H1 (cell line): ENCODE data around the gene LARGE2. TPM values are rescaled to one million over a fixed set of nuclear protein-coding genes. Genes with fewer than 3 reads are reported as not detected.

Experiments used
- CTCF ChIA-PET: fragments of 300-600 bp; sonication (Branson Sonifier 250); formaldehyde crosslinking; loops from one replicate; lab custom pipeline; 2021; ENCODE audit not compliant: partially characterized antibody; lab: Charles Lee
- POLR2A ChIA-PET: fragments of 300-600 bp; sonication (Branson Sonifier 250); formaldehyde crosslinking; loops from one replicate; lab custom pipeline; 2021; ENCODE audit warnings: inconsistent platforms; ENCODE audit not compliant: partially characterized antibody; lab: Charles Lee
- DNase-seq, 2 experiments: peaks; one replicate each; pipeline versions ENCODE4 v3.0.0 to v3.0.0-alpha.2; 2010 to 2022; ENCODE audit warnings: low spot score in 2 of 2, low read depth in 1 of 2, mixed read lengths in 1 of 2
- FAIRE-seq: peaks from 2 replicates; lab custom pipeline; 2011; peaks lifted over from hg19 to GRCh38; lab: Jason Lieb, UNC
- H2AFZ ChIP-seq: 2 replicates; pipeline ENCODE4 v1.8.1; 2012; ENCODE audit warnings: low read length, inconsistent platforms
- H2AK5ac ChIP-seq: 2 replicates; pipeline ENCODE4 v1.6.1; 2013; ENCODE audit warnings: low read depth, low read length
- H2BK120ac ChIP-seq: replicated peaks from 2 replicates; pipeline ENCODE3; 2013; ENCODE audit warnings: low read depth, low read length, inconsistent platforms
- H2BK12ac ChIP-seq: 2 replicates; pipeline ENCODE4 v1.6.1; 2013; ENCODE audit warnings: low read depth, low read length
- H2BK15ac ChIP-seq: 2 replicates; pipeline ENCODE4 v1.6.1; 2013; ENCODE audit warnings: low read length
- H2BK20ac ChIP-seq: 2 replicates; pipeline ENCODE4 v1.6.1; 2013; ENCODE audit warnings: low read length
- H2BK5ac ChIP-seq: 2 replicates; pipeline ENCODE4 v1.6.1; 2013; ENCODE audit warnings: low read depth, low read length
- H3K14ac ChIP-seq: 2 replicates; pipeline ENCODE4 v1.6.1; 2013; ENCODE audit warnings: inconsistent platforms; ENCODE audit not compliant: insufficient read length
- H3K18ac ChIP-seq: 2 replicates; pipeline ENCODE4 v1.6.1; 2013; ENCODE audit warnings: low read length; ENCODE audit errors: extremely low read depth
- H3K23ac ChIP-seq: 2 replicates; pipeline ENCODE4 v1.6.1; 2013; ENCODE audit warnings: inconsistent platforms; ENCODE audit not compliant: insufficient read length
- H3K23me2 ChIP-seq: 2 replicates; pipeline ENCODE4 v1.6.1; 2013; ENCODE audit warnings: low read depth, low read length
- H3K27ac ChIP-seq: 2 replicates; pipeline ENCODE4 v1.6.1; 2011; ENCODE audit warnings: low read depth, low read length, inconsistent platforms
- H3K27me3 ChIP-seq, 4 experiments: replicated peaks in 1 of 4; 1 replicate in 1 of 4; 2 replicates in 3 of 4; pipeline versions ENCODE4 v1.6.1 to v1.8.1; 2011 to 2013; ENCODE audit warnings: low read length in 3 of 4, mild to moderate bottlenecking in 3 of 4, inconsistent platforms in 2 of 4, mixed read lengths in 2 of 4, moderate library complexity in 1 of 4; ENCODE audit not compliant: control insufficient read depth in 3 of 4, insufficient read depth in 3 of 4; ENCODE audit errors: extremely low read depth in 1 of 4
- H3K36me3 ChIP-seq, 4 experiments: 2 replicates each; pipeline versions ENCODE4 v1.6.1 to v1.8.1; 2011 to 2013; ENCODE audit warnings: mild to moderate bottlenecking in 4 of 4, low read length in 3 of 4, moderate library complexity in 2 of 4, control low read depth in 1 of 4, inconsistent platforms in 1 of 4; ENCODE audit not compliant: insufficient read depth in 4 of 4, control insufficient read depth in 2 of 4
- H3K4ac ChIP-seq: replicated peaks from 2 replicates; pipeline ENCODE3; 2013; ENCODE audit warnings: low read length, low read depth, mixed read lengths, inconsistent platforms; ENCODE audit not compliant: insufficient read length
- H3K4me1 ChIP-seq, 4 experiments: replicated peaks in 1 of 4; 1 replicate in 1 of 4; 2 replicates in 3 of 4; pipeline versions ENCODE4 v1.6.1 to v1.8.1; 2011 to 2013; ENCODE audit warnings: low read length in 3 of 4, inconsistent platforms in 2 of 4, mixed read lengths in 1 of 4; ENCODE audit not compliant: insufficient read depth in 4 of 4, control insufficient read depth in 3 of 4
- H3K4me2 ChIP-seq, 2 experiments: 2 replicates each; pipeline versions ENCODE4 v1.6.1 to v1.8.1; 2011 to 2013; ENCODE audit warnings: low read depth in 2 of 2, low read length in 2 of 2, control low read depth in 1 of 2, inconsistent platforms in 1 of 2, mild to moderate bottlenecking in 1 of 2; ENCODE audit not compliant: insufficient read depth in 1 of 2
- H3K4me3 ChIP-seq, 4 experiments: fragments of 200-600, 300-600 bp in 1 of 4; sonication (generic), shearing (Covaris generic), sonication (Bioruptor Twin) in 1 of 4; 2 replicates each; pipeline versions ENCODE4 v1.5.1 to v1.8.1; 2011 to 2016; ENCODE audit warnings: low read length in 4 of 4, low read depth in 3 of 4, control low read depth in 2 of 4, inconsistent platforms in 2 of 4, mild to moderate bottlenecking in 2 of 4, mixed read lengths in 1 of 4, moderate library complexity in 1 of 4; ENCODE audit not compliant: insufficient read depth in 2 of 4; ENCODE audit errors: extremely low read depth in 1 of 4
- H3K56ac ChIP-seq: replicated peaks from 2 replicates; pipeline ENCODE3; 2013; ENCODE audit warnings: low read depth, mild to moderate bottlenecking, mixed read lengths, low read length, inconsistent platforms; ENCODE audit not compliant: insufficient read length
- H3K79me1 ChIP-seq: 2 replicates; pipeline ENCODE4 v1.6.1; 2013; ENCODE audit warnings: low read depth, low read length, control low read depth
- H3K79me2 ChIP-seq, 2 experiments: 2 replicates each; pipeline versions ENCODE4 v1.6.1 to v1.8.1; 2012 to 2013; ENCODE audit warnings: low read length in 2 of 2, mild to moderate bottlenecking in 2 of 2, inconsistent platforms in 1 of 2; ENCODE audit not compliant: insufficient read depth in 2 of 2, control insufficient read depth in 1 of 2
- H3K9ac ChIP-seq, 4 experiments: replicated peaks in 1 of 4; 1 replicate in 1 of 4; 2 replicates in 3 of 4; pipeline versions ENCODE4 v1.6.1 to v1.8.1; 2011 to 2013; ENCODE audit warnings: low read depth in 3 of 4, low read length in 3 of 4, control low read depth in 2 of 4, mild to moderate bottlenecking in 2 of 4, moderate library complexity in 2 of 4, inconsistent platforms in 1 of 4; ENCODE audit errors: extremely low read depth in 1 of 4
- H3K9me3 ChIP-seq, 2 experiments: 2 replicates each; pipeline versions ENCODE4 v1.6.1 to v1.8.1; 2012 to 2013; ENCODE audit warnings: mild to moderate bottlenecking in 2 of 2, moderate library complexity in 2 of 2, control low read depth in 1 of 2, inconsistent platforms in 1 of 2, low read depth in 1 of 2, low read length in 1 of 2, mixed read lengths in 1 of 2; ENCODE audit not compliant: insufficient read depth in 2 of 2
- H4K20me1 ChIP-seq, 2 experiments: replicated peaks in 1 of 2; 2 replicates each; pipeline versions ENCODE3 to v1.8.1; 2011 to 2013; ENCODE audit warnings: inconsistent platforms in 2 of 2, low read length in 2 of 2, mild to moderate bottlenecking in 1 of 2; ENCODE audit not compliant: insufficient read depth in 2 of 2, control insufficient read depth in 1 of 2
- H4K5ac ChIP-seq: 2 replicates; pipeline ENCODE4 v1.6.1; 2013; ENCODE audit warnings: low read length, low read depth, mixed read lengths, inconsistent platforms; ENCODE audit not compliant: insufficient read length
- H4K8ac ChIP-seq: 2 replicates; pipeline ENCODE4 v1.8.0; 2013; ENCODE audit warnings: mild to moderate bottlenecking, moderate library complexity, low read length, inconsistent platforms; ENCODE audit not compliant: insufficient read depth; ENCODE audit errors: extremely low read depth
- H4K91ac ChIP-seq: replicated peaks from 2 replicates; pipeline ENCODE3; 2013; ENCODE audit warnings: low read length, mixed read lengths, inconsistent platforms; ENCODE audit not compliant: insufficient read length
- BRCA1 ChIP-seq: IDR thresholded peaks from 2 replicates; pipeline ENCODE4 v1.6.1; 2012; ENCODE audit warnings: low read depth, low read length, improper control_type of control experiment
- CHD2 ChIP-seq: IDR thresholded peaks from 2 replicates; pipeline ENCODE4 v1.6.1; 2012; ENCODE audit warnings: low read length, improper control_type of control experiment
- EZH2 ChIP-seq: fragments of 200-600 bp; sonication (generic); IDR thresholded peaks from 2 replicates; pipeline ENCODE4 v1.7.1; 2012; ENCODE audit warnings: low read depth, mild to moderate bottlenecking, moderate library complexity, low read length, inconsistent platforms; ENCODE audit not compliant: severe bottlenecking
- KDM5A ChIP-seq: fragments of 200-600 bp; IDR thresholded peaks from 2 replicates; pipeline ENCODE4 v1.7.1; 2012; ENCODE audit warnings: mild to moderate bottlenecking, low read length, inconsistent platforms, mixed read lengths
- MAFK ChIP-seq: IDR thresholded peaks from 2 replicates; pipeline ENCODE4 v1.6.1; 2012; ENCODE audit warnings: low read depth, mild to moderate bottlenecking, improper control_type of control experiment, low read length
- NANOG ChIP-seq: IDR thresholded peaks from 2 replicates; pipeline ENCODE4 v1.6.1; 2011; ENCODE audit warnings: low read length, low read depth, mild to moderate bottlenecking, inconsistent platforms; ENCODE audit not compliant: insufficient read depth, poor library complexity, severe bottlenecking
- POU5F1 ChIP-seq: IDR thresholded peaks from 2 replicates; pipeline ENCODE4 v1.6.1; 2011; ENCODE audit warnings: low read depth, mild to moderate bottlenecking, low read length, moderate library complexity
- RAD21 ChIP-seq, 2 experiments: IDR thresholded peaks in 1 of 2; conservative IDR thresholded peaks in 1 of 2; 2 replicates each; pipeline ENCODE4 v1.6.1; 2011; ENCODE audit warnings: low read depth in 2 of 2, low read length in 2 of 2, improper control_type of control experiment in 1 of 2, inconsistent platforms in 1 of 2, mild to moderate bottlenecking in 1 of 2, moderate library complexity in 1 of 2
- WGBS, 2 experiments: shearing (Covaris generic) in 1 of 2; methylation state at CpG; one replicate each; pipeline versions ENCODE4 v1.1.6 to v1.1.7; 2013 to 2015; ENCODE audit warnings: low lambda C conversion rate in 2 of 2, mixed read lengths in 2 of 2, inconsistent platforms in 1 of 2, low coverage in 1 of 2, missing lambda C conversion rate in 1 of 2; ENCODE audit not compliant: insufficient replicate concordance in 2 of 2, insufficient coverage in 1 of 2, insufficient read length in 1 of 2; ENCODE audit errors: extremely low coverage in 1 of 2, missing lambda C conversion rate in 1 of 2; 5-methylcytosine and 5-hydroxymethylcytosine counted together
- polyA plus RNA-seq, 7 experiments: library from polyadenylated mRNA; depleted of rRNA in 3 of 7; stranded (reverse) in 5 of 7; unstranded in 2 of 7; fragments of >200 nt in 5 of 7; fragments of 200-250 nt in 2 of 7; gene quantifications; 1 replicate in 5 of 7; 2 replicates in 1 of 7; 4 replicates in 1 of 7; pipeline versions ENCODE4 v1.2.1 to v1.2.3, GENCODE V29; 2011 to 2013; ENCODE audit warnings: missing spikeins in 2 of 7, mixed read lengths in 2 of 7
- total RNA-seq: library from RNA; stranded (reverse); fragmentation: NEBNext Ultra II Directional; extraction: Animal tissue kit (Norgen Biotek cat#: 25700); gene quantifications from 2 replicates; pipeline ENCODE4 v1.2.1, GENCODE V29; 2021

LARGE2 gene
- total and polyA plus RNA-seq, 2 of the 8 experiments (the other 6 are each of a cell fraction or from before 2014, with no cell fraction given), result 111 to 137 TPM

DNA sequence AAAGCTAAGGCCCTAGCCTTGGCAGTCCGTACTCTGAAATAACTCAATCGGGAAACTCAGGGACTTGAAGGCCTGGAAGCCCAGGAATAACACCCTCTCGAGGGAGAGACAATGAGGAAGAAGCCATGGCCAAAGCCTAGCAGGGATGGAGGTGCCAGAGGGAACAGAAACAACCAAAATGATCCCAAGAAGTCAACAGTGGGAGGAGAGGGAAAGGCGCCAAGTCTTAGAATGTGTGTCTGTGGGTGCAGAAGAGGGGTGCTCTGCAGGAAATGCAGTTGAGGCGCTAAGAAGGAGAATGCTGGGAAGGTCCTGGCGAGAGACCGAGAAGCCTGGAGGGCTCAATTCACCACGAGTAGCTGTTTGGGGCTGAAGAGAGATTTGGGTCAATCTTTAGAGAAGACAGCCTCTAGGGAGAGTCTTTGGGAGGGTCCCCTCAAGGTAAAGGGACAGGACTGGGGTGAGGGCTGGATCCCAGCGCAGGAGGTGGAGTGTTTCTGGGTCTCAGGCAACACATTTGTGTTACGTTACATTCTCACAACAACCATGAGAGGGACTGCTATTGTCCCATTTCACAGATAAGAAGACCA is 37.8 kb upstream of the LARGE2 start:
- no peak for TF ChIP-seq MAFK
- TF ChIP-seq NANOG, result no peak
- no peak for TF ChIP-seq EZH2
- no peak for TF ChIP-seq POU5F1
- no peak for TF ChIP-seq KDM5A
- TF ChIP-seq CHD2, result no peak
- TF ChIP-seq BRCA1, result no peak
- TF ChIP-seq RAD21 (IDR thresholded peaks at IDR 0.05 in 1 of 2, conservative IDR thresholded peaks at IDR 0.05 in 1 of 2; ENCODE audit: low read depth in 2 of 2, low read length in 2 of 2), result no peak
- H3K9me3 ChIP-seq, result no peaks in the 10 kb centered on the region
- peak overlapping the region; percentile 62 to 75 for H3K4me2 ChIP-seq
- H3K4ac ChIP-seq, result no peak overlapping the region
- H3K79me2 ChIP-seq, result no peaks in the 10 kb centered on the region; a peak in 1 of 4 replicates
- POLR2A ChIA-PET, result interaction anchor here (1.0 to 2.6 kb wide), 4 partner anchors 10 to 98 kb away, joined by 3 to 12 read pairs (median 7); partner anchors contain the start of gene LARGE2
- H2AK5ac ChIP-seq, result no peak overlapping the region
- no peak overlapping the region for H4K91ac ChIP-seq
- peaks cover 8% of the 10 kb centered on the region; the same call in 1 of the 2 replicates for H3K23me2 ChIP-seq
- peaks cover 0 to 11% of the 10 kb centered on the region in 2 experiments for H4K20me1 ChIP-seq
- H3K9ac ChIP-seq, result no peak overlapping the region
- H4K8ac ChIP-seq, result no peak overlapping the region
- H3K27ac ChIP-seq, result no peak overlapping the region
- H2BK120ac ChIP-seq, result no peak overlapping the region
- H3K4me1 ChIP-seq, result peaks cover 0 to 10% (median 5%) of the 10 kb centered on the region in 4 experiments; a peak in 5 of 7 replicates
- no peaks in the 10 kb centered on the region; a peak in 2 of 8 replicates for H3K36me3 ChIP-seq
- no peak for FAIRE-seq
- no peak overlapping the region for H2BK20ac ChIP-seq
- H3K23ac ChIP-seq, result no peak overlapping the region
- H2BK15ac ChIP-seq, result no peak overlapping the region; the same call in 1 of the 2 replicates
- no peak for DNase-seq
- H3K18ac ChIP-seq, result no peak overlapping the region
- H3K14ac ChIP-seq, result no peak overlapping the region
- H4K5ac ChIP-seq, result no peak overlapping the region
- no peak overlapping the region for H2AFZ ChIP-seq
- 86% methylated on average over 10 of the region's 10 CpGs; no CpG with 5 or more reads in 1 of the 2 experiments for WGBS, 2 experiments
- no peaks in the 10 kb centered on the region; a peak in 2 of 7 replicates for H3K27me3 ChIP-seq
- H2BK5ac ChIP-seq, result no peak overlapping the region
- no peak overlapping the region for H3K56ac ChIP-seq
- H3K4me3 ChIP-seq, result peak overlapping the region; percentile 14 to 46 (median 15); a peak in 5 of 8 replicates
- H3K79me1 ChIP-seq, result no peaks in the 10 kb centered on the region
- 0 out of 2 replicates have a peak overlapping the region, but pooled peaks have one; percentile 9 for H2BK12ac ChIP-seq
- CTCF ChIA-PET, result interaction anchor here (1.6 to 5.2 kb wide), 3 partner anchors 9 to 14 kb away, joined by 6 to 41 read pairs (median 8); no protein-coding TSS in a partner anchor
